ENCODE results near the gene TCF15. TPM values are rescaled to one million over a fixed set of nuclear protein-coding genes. Genes with fewer than 3 reads are reported as not detected.
A peak's percentile ranks its signal among the peaks of the same experiment; 100 is the strongest.

The TCF15 gene
- total RNA-seq, 2 experiments from 2014 or later, result 0.23 TPM; not detected in 1

- POLR2A ChIA-PET, result no interaction called here
- H3K4me3 Mint-ChIP-seq, result no peak overlapping the region
- no peak for ATAC-seq
- CTCF ChIA-PET, result interaction anchor here (1.0 kb wide), 1 partner anchor 54 kb away, joined by 3 read pairs; no protein-coding TSS in a partner anchor
- no peaks in the 10 kb centered on the region for H3K9me3 Mint-ChIP-seq
- no peak for TF ChIP-seq CTCF (IDR thresholded peaks at IDR 0.05)
- peaks cover 16% of the 10 kb centered on the region for H3K27me3 Mint-ChIP-seq
- no peak overlapping the region for H3K27ac Mint-ChIP-seq
- intact Hi-C loops (cut with micrococcal nuclease), result no loop called here
- H3K36me3 Mint-ChIP-seq (ENCODE audit: low read depth), result no peaks in the 10 kb centered on the region
- H3K4me1 Mint-ChIP-seq (ENCODE audit: low read depth), result no peaks in the 10 kb centered on the region
- no peak for DNase-seq
These were observed 18.2 kb downstream of the TCF15 start for GRCh38 chr20:591941-592340.

- CTCF ChIA-PET, result interaction anchor here (1.2 kb wide), 1 partner anchor 27 kb away, joined by 4 read pairs; no protein-coding TSS in a partner anchor
- H3K4me1 Mint-ChIP-seq (ENCODE audit: low read depth), result no peaks in the 10 kb centered on the region
- no peak for TF ChIP-seq CTCF (IDR thresholded peaks at IDR 0.05)
- H3K4me3 Mint-ChIP-seq, result no peak overlapping the region
- H3K9me3 Mint-ChIP-seq, result no peaks in the 10 kb centered on the region
- H3K27me3 Mint-ChIP-seq, result peaks cover 21% of the 10 kb centered on the region
- POLR2A ChIA-PET, result interaction anchor here (1.4 kb wide), 1 partner anchor 12 kb away, joined by 4 read pairs; no protein-coding TSS in a partner anchor
- no peaks in the 10 kb centered on the region for H3K36me3 Mint-ChIP-seq (ENCODE audit: low read depth)
- ATAC-seq (peak; percentile 22), DNase-seq (no peak)
- intact Hi-C loops (cut with micrococcal nuclease), result no loop called here
- no peak overlapping the region for H3K27ac Mint-ChIP-seq
These were observed 21.0 kb downstream of the TCF15 start for GRCh38 chr20:588932-589672.

GRCh38 chr20:588476-588875, 21.6 kb downstream of the TCF15 start:
- Mint-ChIP-seq H3K27me3 (peaks cover 20% of the 10 kb centered on the region), H3K4me3 (no peak overlapping the region), H3K27ac (no peak overlapping the region), H3K36me3 (ENCODE audit: low read depth) (no peaks in the 10 kb centered on the region), H3K9me3 (no peaks in the 10 kb centered on the region), H3K4me1 (ENCODE audit: low read depth) (no peaks in the 10 kb centered on the region)
- intact Hi-C loops (cut with micrococcal nuclease), result no loop called here
- no peak for DNase-seq
- ATAC-seq, result no peak
- CTCF ChIA-PET, result no interaction called here
- POLR2A ChIA-PET, result no interaction called here
- TF ChIP-seq CTCF (IDR thresholded peaks at IDR 0.05), result no peak

- H3K27ac Mint-ChIP-seq, result no peak overlapping the region
- CTCF ChIA-PET, result no interaction called here
- H3K9me3 Mint-ChIP-seq, result no peaks in the 10 kb centered on the region
- peaks cover 12% of the 10 kb centered on the region for H3K27me3 Mint-ChIP-seq
- no peak for DNase-seq
- H3K36me3 Mint-ChIP-seq (ENCODE audit: low read depth), result no peaks in the 10 kb centered on the region
- no peak for TF ChIP-seq CTCF (IDR thresholded peaks at IDR 0.05)
- H3K4me1 Mint-ChIP-seq (ENCODE audit: low read depth), result no peaks in the 10 kb centered on the region
- no peak overlapping the region for H3K4me3 Mint-ChIP-seq
- POLR2A ChIA-PET, result no interaction called here
- intact Hi-C loops (cut with micrococcal nuclease), result no loop called here
- no peak for ATAC-seq
These were observed 25.2 kb downstream of the TCF15 start for GRCh38 chr20:584971-585301.

- ChIA-PET CTCF (interaction anchor here (0.9 kb wide), 1 partner anchor 11 kb away, joined by 3 read pairs; no protein-coding TSS in a partner anchor), POLR2A (no interaction called here)
- peaks cover 12% of the 10 kb centered on the region for H3K27me3 Mint-ChIP-seq
These were observed 25.7 kb downstream of the TCF15 start for GRCh38 chr20:584161-584970.

More at GRCh38 chr20:584161-584970, 25.7 kb downstream of the TCF15 start:
- Mint-ChIP-seq H3K36me3 (ENCODE audit: low read depth) (no peaks in the 10 kb centered on the region), H3K4me3 (no peak overlapping the region), H3K9me3 (no peaks in the 10 kb centered on the region), H3K27ac (no peak overlapping the region), H3K4me1 (ENCODE audit: low read depth) (no peaks in the 10 kb centered on the region)
- no peak for TF ChIP-seq CTCF (IDR thresholded peaks at IDR 0.05)
- DNase-seq (peak; percentile 55), ATAC-seq (peak; percentile 98)
- intact Hi-C loops (cut with micrococcal nuclease), result no loop called here

Measured in activated CD8-positive, alpha-beta T cell treated with anti-CD3 and anti-CD28 coated beads for 36 hours (primary cell).